ENCODE results near the gene CDH2.
"Not testable (repeated sequence)": the region's sequence is repeated elsewhere in the genome, so short reads cannot be mapped to it uniquely, and the experiment has no call there.

CDH2 gene

GRCh38 chr18:27976806-27977408, 200.0 kb downstream of the CDH2 start:
- no peak for DNase-seq

GRCh38 chr18:27970321-27970720, 206.6 kb downstream of the CDH2 start:
- DNase-seq, result no peak

GRCh38 chr18:27969206-27969605, 207.7 kb downstream of the CDH2 start:
- no peak for DNase-seq

GRCh38 chr18:27967913-27968824, 208.8 kb downstream of the CDH2 start:
- DNase-seq, result no peak

GRCh38 chr18:27966881-27967280, 210.0 kb downstream of the CDH2 start:
- no peak for DNase-seq

- no peak for DNase-seq
These were observed 212.1 kb downstream of the CDH2 start for GRCh38 chr18:27964811-27965210.

GRCh38 chr18:27959101-27959500, 217.8 kb downstream of the CDH2 start:
- no peak for DNase-seq

- no peak for DNase-seq
These were observed 220.8 kb downstream of the CDH2 start for GRCh38 chr18:27956001-27956640.

- peak; percentile 45 for DNase-seq
These were observed 222.7 kb downstream of the CDH2 start for GRCh38 chr18:27954226-27954625.

GRCh38 chr18:27952741-27953140, 224.2 kb downstream of the CDH2 start:
- DNase-seq, result no peak

GRCh38 chr18:27950648-27951228, 226.2 kb downstream of the CDH2 start:
- DNase-seq, result no peak

GRCh38 chr18:27948986-27949385, 227.9 kb downstream of the CDH2 start:
- DNase-seq, result peak; percentile 48

- no peak for DNase-seq
These were observed 234.2 kb downstream of the CDH2 start for GRCh38 chr18:27942706-27943105.

GRCh38 chr18:27931535-27931934, 245.4 kb downstream of the CDH2 start:
- DNase-seq, result no peak

GRCh38 chr18:27922780-27923179, 254.2 kb downstream of the CDH2 start:
- DNase-seq, result no peak

- DNase-seq, result no peak
These were observed 254.8 kb downstream of the CDH2 start for GRCh38 chr18:27921904-27922751.

GRCh38 chr18:27921392-27921791, 255.5 kb downstream of the CDH2 start:
- DNase-seq, result no peak

- DNase-seq, result no peak
These were observed 256.1 kb downstream of the CDH2 start for GRCh38 chr18:27920836-27921235.

GRCh38 chr18:27906189-27906588, 270.7 kb downstream of the CDH2 start:
- not testable (repeated sequence) for DNase-seq

- DNase-seq, result no peak
These were observed 273.0 kb downstream of the CDH2 start for GRCh38 chr18:27903906-27904305.

GRCh38 chr18:27901424-27902226, 275.3 kb downstream of the CDH2 start:
- no peak for DNase-seq

Measured in femur (tissue), 1 donor.